Measurements from ENCODE around the gene NAT9.
A peak's percentile ranks its signal among the peaks of the same experiment; 100 is the strongest.

Gene NAT9

DNA sequence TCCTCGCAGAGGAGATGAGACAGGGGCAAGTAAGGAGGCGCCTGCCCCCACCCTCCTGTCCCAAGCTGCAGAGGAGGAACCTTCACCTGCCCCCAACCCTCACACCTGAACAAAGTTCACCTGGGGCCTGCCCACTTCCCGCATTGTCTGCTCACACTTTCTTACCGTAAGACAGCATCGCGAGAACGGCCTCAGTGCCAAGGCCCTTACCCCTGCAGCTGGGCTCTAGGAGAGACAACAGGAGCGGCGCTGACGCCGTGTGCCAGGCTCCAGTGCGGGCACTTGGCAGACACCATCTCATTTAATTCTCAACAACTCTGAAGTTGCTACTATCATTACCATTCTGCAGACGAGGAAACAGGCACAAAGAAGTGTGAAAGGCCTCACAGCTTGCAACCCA lies 4.1 kb downstream of the NAT9 start:
- Histone ChIP-seq H3F3A (ENCODE audit: insufficient read depth, low read length) (no peaks in the 10 kb centered on the region), H3K27ac (ENCODE audit: low read depth, low read length, poor library complexity, severe bottlenecking) (no peak overlapping the region)

DNA sequence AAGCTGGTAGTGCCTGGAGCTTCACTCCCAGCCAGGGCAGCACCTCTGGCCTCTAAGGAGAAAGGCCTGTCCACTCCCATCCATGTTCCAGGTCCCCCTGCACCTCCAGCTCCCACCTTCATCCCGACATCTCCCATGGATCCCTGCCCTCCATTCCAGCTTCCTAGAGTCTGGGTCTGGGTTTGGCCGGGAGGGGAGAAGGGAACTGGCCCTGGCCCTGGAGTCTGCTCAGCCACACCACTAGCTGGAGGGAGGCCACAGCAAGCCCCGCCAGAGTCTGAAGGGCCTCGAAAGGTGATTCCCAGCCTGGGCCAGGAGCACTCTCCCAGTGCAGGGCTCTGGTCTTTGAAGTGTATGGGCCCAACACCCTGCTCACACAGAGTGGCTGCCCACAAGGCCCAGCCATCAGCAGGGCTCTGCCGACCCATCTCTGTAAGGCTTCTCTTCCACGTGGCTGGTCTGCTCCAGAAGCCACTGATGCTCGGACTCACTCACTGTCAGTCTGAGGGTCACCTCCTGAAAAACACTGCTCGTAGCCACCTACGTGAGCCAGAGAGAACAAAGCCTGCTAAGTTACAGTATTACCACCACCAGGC lies 4.7 kb downstream of the NAT9 start:
- no peak overlapping the region for H3K4me3 ChIP-seq (ENCODE audit: low read depth, low read length, poor library complexity, severe bottlenecking)
- no peaks in the 10 kb centered on the region for H3F3A ChIP-seq (ENCODE audit: insufficient read depth, low read length)
- no peaks in the 10 kb centered on the region for H3K9me3 ChIP-seq (ENCODE audit: low read length)
- no peak overlapping the region for H3K9ac ChIP-seq (ENCODE audit: low read length)
- no peak for TF ChIP-seq EZH2 (IDR thresholded peaks at IDR 0.05; ENCODE audit: borderline replicate concordance, low read length)
- TF ChIP-seq, protein P1, sequence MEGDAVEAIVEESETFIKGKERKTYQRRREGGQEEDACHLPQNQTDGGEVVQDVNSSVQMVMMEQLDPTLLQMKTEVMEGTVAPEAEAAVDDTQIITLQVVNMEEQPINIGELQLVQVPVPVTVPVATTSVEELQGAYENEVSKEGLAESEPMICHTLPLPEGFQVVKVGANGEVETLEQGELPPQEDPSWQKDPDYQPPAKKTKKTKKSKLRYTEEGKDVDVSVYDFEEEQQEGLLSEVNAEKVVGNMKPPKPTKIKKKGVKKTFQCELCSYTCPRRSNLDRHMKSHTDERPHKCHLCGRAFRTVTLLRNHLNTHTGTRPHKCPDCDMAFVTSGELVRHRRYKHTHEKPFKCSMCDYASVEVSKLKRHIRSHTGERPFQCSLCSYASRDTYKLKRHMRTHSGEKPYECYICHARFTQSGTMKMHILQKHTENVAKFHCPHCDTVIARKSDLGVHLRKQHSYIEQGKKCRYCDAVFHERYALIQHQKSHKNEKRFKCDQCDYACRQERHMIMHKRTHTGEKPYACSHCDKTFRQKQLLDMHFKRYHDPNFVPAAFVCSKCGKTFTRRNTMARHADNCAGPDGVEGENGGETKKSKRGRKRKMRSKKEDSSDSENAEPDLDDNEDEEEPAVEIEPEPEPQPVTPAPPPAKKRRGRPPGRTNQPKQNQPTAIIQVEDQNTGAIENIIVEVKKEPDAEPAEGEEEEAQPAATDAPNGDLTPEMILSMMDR (IDR thresholded peaks at IDR 0.05; ENCODE audit: low read length): no peak
- H3K27ac ChIP-seq (ENCODE audit: low read depth, low read length, poor library complexity, severe bottlenecking): no peak overlapping the region
- H3K4me2 ChIP-seq (ENCODE audit: low read length): no peak overlapping the region
- H2AFZ ChIP-seq (ENCODE audit: low read length): no peak overlapping the region
- H3K79me2 ChIP-seq (ENCODE audit: insufficient read depth, low read length): peaks cover 9% of the 10 kb centered on the region; the same call in 1 of the 2 replicates
- H3K27me3 ChIP-seq (ENCODE audit: insufficient read depth, low read length): no peaks in the 10 kb centered on the region
- peaks cover 8% of the 10 kb centered on the region for H3K4me1 ChIP-seq (ENCODE audit: insufficient read depth, low read length, severe bottlenecking)
- peaks cover 55% of the 10 kb centered on the region for H3K36me3 ChIP-seq (ENCODE audit: insufficient read depth, low read length)
- no peaks in the 10 kb centered on the region for H4K20me1 ChIP-seq (ENCODE audit: insufficient read depth, low read length)
- no peaks in the 10 kb centered on the region for H3K9me2 ChIP-seq (ENCODE audit: low read depth, low read length)

More for the DNA sequence above, 4.1 kb downstream of the NAT9 start:
- no peak overlapping the region for H3K4me2 ChIP-seq (ENCODE audit: low read length)
- H3K9ac ChIP-seq (ENCODE audit: low read length): no peak overlapping the region
- no peak overlapping the region for H2AFZ ChIP-seq (ENCODE audit: low read length)
- H4K20me1 ChIP-seq (ENCODE audit: insufficient read depth, low read length): no peaks in the 10 kb centered on the region
- peaks cover 55% of the 10 kb centered on the region for H3K36me3 ChIP-seq (ENCODE audit: insufficient read depth, low read length)
- no peak overlapping the region for H3K4me3 ChIP-seq (ENCODE audit: low read depth, low read length, poor library complexity, severe bottlenecking)
- H3K9me2 ChIP-seq (ENCODE audit: low read depth, low read length): no peaks in the 10 kb centered on the region
- H3K4me1 ChIP-seq (ENCODE audit: insufficient read depth, low read length, severe bottlenecking): peaks cover 12% of the 10 kb centered on the region
- TF ChIP-seq, protein P1 (IDR thresholded peaks at IDR 0.05; ENCODE audit: low read length): no peak
- no peak for TF ChIP-seq EZH2 (IDR thresholded peaks at IDR 0.05; ENCODE audit: borderline replicate concordance, low read length)
- H3K79me2 ChIP-seq (ENCODE audit: insufficient read depth, low read length): peaks cover 9% of the 10 kb centered on the region; the same call in 1 of the 2 replicates
- H3K27me3 ChIP-seq (ENCODE audit: insufficient read depth, low read length): no peaks in the 10 kb centered on the region
- H3K9me3 ChIP-seq (ENCODE audit: low read length): no peaks in the 10 kb centered on the region

DNA sequence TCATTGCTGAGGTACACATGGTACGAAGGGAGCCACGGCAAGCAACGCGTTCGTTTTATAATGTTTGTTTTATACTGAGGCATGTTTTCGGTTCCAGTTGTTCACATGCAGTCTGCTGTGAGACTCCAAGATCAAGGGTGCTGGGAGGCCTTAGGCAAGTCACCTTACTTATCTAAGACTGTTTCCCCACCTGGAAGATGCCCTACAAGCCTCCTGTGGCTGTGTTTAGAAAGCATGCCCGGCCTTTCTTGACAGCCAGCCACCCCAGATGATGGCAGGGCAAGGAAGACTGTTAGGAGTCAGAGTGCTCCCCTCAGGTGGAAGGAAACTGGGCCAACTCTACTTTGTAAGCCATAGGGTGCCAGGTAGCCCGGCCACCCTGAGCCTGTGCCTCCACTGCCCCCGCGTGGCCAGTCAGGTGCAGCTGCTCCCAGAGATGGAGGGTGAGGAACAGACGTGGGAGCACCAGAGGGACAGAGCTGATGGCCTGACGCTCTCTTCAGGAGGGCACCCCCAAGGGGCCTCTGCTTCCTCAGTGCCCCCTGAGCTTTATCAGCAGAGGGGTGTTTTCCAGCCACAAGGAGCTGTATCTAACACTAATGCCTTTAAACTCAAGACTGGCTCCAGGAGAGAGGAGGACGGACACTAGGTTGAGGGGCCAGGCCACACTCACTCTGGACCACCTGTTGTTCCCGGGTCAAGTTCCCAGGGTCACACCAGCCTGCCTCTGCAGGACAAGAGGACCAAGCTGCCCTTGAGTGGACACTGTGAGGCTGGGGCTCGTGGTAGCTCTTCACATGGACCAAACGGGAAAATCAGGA lies 5.4 kb downstream of the NAT9 start:
- TF ChIP-seq EZH2 (IDR thresholded peaks at IDR 0.05; ENCODE audit: borderline replicate concordance, low read length): no peak
- TF ChIP-seq, protein P1 (IDR thresholded peaks at IDR 0.05; ENCODE audit: low read length): peak; percentile 77
- Histone ChIP-seq H3K36me3 (ENCODE audit: insufficient read depth, low read length) (peaks cover 55% of the 10 kb centered on the region), H3K9ac (ENCODE audit: low read length) (no peak overlapping the region), H3K4me1 (ENCODE audit: insufficient read depth, low read length, severe bottlenecking) (peaks cover 8% of the 10 kb centered on the region), H3K9me2 (ENCODE audit: low read depth, low read length) (no peaks in the 10 kb centered on the region), H3K9me3 (ENCODE audit: low read length) (no peaks in the 10 kb centered on the region), H3K79me2 (ENCODE audit: insufficient read depth, low read length) (peaks cover 7% of the 10 kb centered on the region; the same call in 1 of the 2 replicates), H3K4me2 (ENCODE audit: low read length) (no peak overlapping the region), H2AFZ (ENCODE audit: low read length) (no peak overlapping the region), H3K27me3 (ENCODE audit: insufficient read depth, low read length) (no peaks in the 10 kb centered on the region), H3F3A (ENCODE audit: insufficient read depth, low read length) (no peaks in the 10 kb centered on the region), H4K20me1 (ENCODE audit: insufficient read depth, low read length) (no peaks in the 10 kb centered on the region), H3K4me3 (ENCODE audit: low read depth, low read length, poor library complexity, severe bottlenecking) (no peak overlapping the region), H3K27ac (ENCODE audit: low read depth, low read length, poor library complexity, severe bottlenecking) (no peak overlapping the region)

Measured in OCI-LY1 (cell line).